Sigmoid colon (tissue), 4 donors: ENCODE results near the gene SRGAP1.
"Not testable (repeated sequence)": the region's sequence is repeated elsewhere in the genome, so short reads cannot be mapped to it uniquely, and the experiment has no call there.

Experiments
- CTCF ChIP-seq, 4 experiments: fragments of 450-650 bp in 3 of 4; fragments of 200-600 bp in 1 of 4; IDR thresholded peaks; one replicate each; pipeline ENCODE4 v1.5.1; 2016 to 2019; ENCODE audit warnings: antibody characterized with exemption in 4 of 4, mild to moderate bottlenecking in 3 of 4, moderate library complexity in 2 of 4
- EP300 ChIP-seq, 4 donors: sonication (generic); formaldehyde crosslinking; IDR thresholded peaks; one replicate each; pipeline ENCODE4 v1.6.1; 2017; ENCODE audit warnings: antibody characterized with exemption in 4 of 4
- POLR2A ChIP-seq, 2 donors: fragments of 450-650 bp; IDR thresholded peaks; one replicate each; pipeline ENCODE4 v1.6.1; 2016; ENCODE audit warnings: antibody characterized with exemption in 2 of 2, mild to moderate bottlenecking in 2 of 2, moderate library complexity in 2 of 2
- POLR2AphosphoS5 ChIP-seq, 4 donors: sonication (generic); formaldehyde crosslinking; IDR thresholded peaks; one replicate each; pipeline ENCODE4 v1.6.1; 2017; ENCODE audit warnings: antibody characterized with exemption in 4 of 4

GRCh38 chr12:63859880-63860279 lies 15.4 kb downstream of the SRGAP1 start:
- not testable (repeated sequence) for TF ChIP-seq EP300, POLR2A, CTCF, POLR2AphosphoS5 (IDR thresholded peaks at IDR 0.05)
